ENCODE data around the gene RYK.
"Not testable (repeated sequence)": the region's sequence is repeated elsewhere in the genome, so short reads cannot be mapped to it uniquely, and the experiment has no call there.

The RYK gene

GRCh38 chr3:134250717-134251220 lies at the start of gene RYK:
Gene RYK, minus strand, starts transcription at chr3:134250859. Its CDS starts 205 bp downstream, at chr3:134250654.
- DNase-seq (ENCODE audit: low spot score): peak; percentile 75

- no peak for DNase-seq (ENCODE audit: low spot score)
These were observed 49.2 kb upstream of the RYK start for GRCh38 chr3:134299888-134300206.

- DNase-seq (ENCODE audit: low spot score): peak; percentile 59
These were observed 48.7 kb upstream of the RYK start for GRCh38 chr3:134299185-134299887.

GRCh38 chr3:134298249-134298648 lies 47.6 kb upstream of the RYK start:
- DNase-seq (ENCODE audit: low spot score): no peak

GRCh38 chr3:134296616-134297015 lies 46.0 kb upstream of the RYK start:
- DNase-seq (ENCODE audit: low spot score): no peak

- no peak for DNase-seq (ENCODE audit: low spot score)
These were observed 45.3 kb upstream of the RYK start for GRCh38 chr3:134295930-134296329.

GRCh38 chr3:134294302-134295280 lies 43.9 kb upstream of the RYK start:
- DNase-seq (ENCODE audit: low spot score): no peak

GRCh38 chr3:134291319-134292254 lies 40.9 kb upstream of the RYK start:
- DNase-seq (ENCODE audit: low spot score): no peak

- no peak for DNase-seq (ENCODE audit: low spot score)
These were observed 36.9 kb upstream of the RYK start for GRCh38 chr3:134287512-134287911.

- no peak for DNase-seq (ENCODE audit: low spot score)
These were observed 33.8 kb upstream of the RYK start for GRCh38 chr3:134284438-134284837.

- DNase-seq (ENCODE audit: low spot score): no peak
These were observed 32.0 kb upstream of the RYK start for GRCh38 chr3:134282659-134283047.

GRCh38 chr3:134281912-134282658 lies 31.4 kb upstream of the RYK start:
- no peak for DNase-seq (ENCODE audit: low spot score)

GRCh38 chr3:134279466-134279865 lies 28.8 kb upstream of the RYK start:
- DNase-seq (ENCODE audit: low spot score): no peak

GRCh38 chr3:134277066-134277660 lies 26.5 kb upstream of the RYK start:
- DNase-seq (ENCODE audit: low spot score): no peak

GRCh38 chr3:134276086-134276485 lies 25.4 kb upstream of the RYK start:
- no peak for DNase-seq (ENCODE audit: low spot score)

GRCh38 chr3:134275110-134275509 lies 24.5 kb upstream of the RYK start:
- DNase-seq (ENCODE audit: low spot score): not testable (repeated sequence)

- DNase-seq (ENCODE audit: low spot score): no peak
These were observed 23.9 kb upstream of the RYK start for GRCh38 chr3:134274571-134274970.

- no peak for DNase-seq (ENCODE audit: low spot score)
These were observed 17.3 kb upstream of the RYK start for GRCh38 chr3:134267996-134268395.

GRCh38 chr3:134260987-134261386 lies 10.3 kb upstream of the RYK start:
- no peak for DNase-seq (ENCODE audit: low spot score)

GRCh38 chr3:134258761-134259347 lies 8.2 kb upstream of the RYK start:
- DNase-seq (ENCODE audit: low spot score): no peak
